ENCODE results near the gene KRTAP6-2. TPM values are rescaled to one million over a fixed set of nuclear protein-coding genes. Genes with fewer than 3 reads are reported as not detected.

Gene KRTAP6-2, protein sequence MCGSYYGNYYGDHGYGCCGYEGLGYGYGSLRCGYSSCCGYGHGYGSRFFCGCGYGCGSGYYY
- total RNA-seq: not detected
- long read RNA-seq: 0 reads

DNA sequence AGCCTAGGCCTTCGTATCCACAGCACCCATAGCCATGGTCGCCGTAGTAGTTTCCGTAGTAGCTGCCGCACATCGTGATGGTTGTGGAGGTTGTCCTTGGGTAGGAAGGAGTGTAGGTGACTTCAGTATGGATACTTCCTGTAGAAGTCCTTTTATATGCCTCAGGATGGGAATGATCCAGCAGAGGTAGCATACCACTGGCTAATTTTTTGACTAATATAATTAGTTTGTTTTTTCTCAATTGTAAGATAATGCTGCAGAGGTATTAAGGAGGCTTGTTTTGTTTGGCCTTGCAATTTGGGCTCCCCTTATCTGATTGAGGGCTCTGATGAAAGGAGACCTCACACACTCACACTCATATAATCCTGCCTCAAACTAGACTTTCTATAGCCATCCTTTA lies at the start of gene KRTAP6-2:
Gene KRTAP6-2, minus strand, starts transcription at position 101 of the 400 bp plus-strand sequence. Its CDS starts 28 bp downstream, at position 73.
- H3K27me3 ChIP-seq: no peaks in the 10 kb centered on the region
- no peak within 1 kb of the TSS for H3K27ac ChIP-seq
- intact Hi-C loops (cut with DNase I): no loop called here
- no peaks in the 10 kb centered on the region for H3K4me1 ChIP-seq
- DNase-seq (no peak), ATAC-seq (no peak)
- H3K36me3 ChIP-seq: no peaks in the 10 kb centered on the region
- H3K9me3 ChIP-seq: no peaks in the 10 kb centered on the region
- H3K4me3 ChIP-seq: no peak within 1 kb of the TSS
- TF ChIP-seq, protein P1, sequence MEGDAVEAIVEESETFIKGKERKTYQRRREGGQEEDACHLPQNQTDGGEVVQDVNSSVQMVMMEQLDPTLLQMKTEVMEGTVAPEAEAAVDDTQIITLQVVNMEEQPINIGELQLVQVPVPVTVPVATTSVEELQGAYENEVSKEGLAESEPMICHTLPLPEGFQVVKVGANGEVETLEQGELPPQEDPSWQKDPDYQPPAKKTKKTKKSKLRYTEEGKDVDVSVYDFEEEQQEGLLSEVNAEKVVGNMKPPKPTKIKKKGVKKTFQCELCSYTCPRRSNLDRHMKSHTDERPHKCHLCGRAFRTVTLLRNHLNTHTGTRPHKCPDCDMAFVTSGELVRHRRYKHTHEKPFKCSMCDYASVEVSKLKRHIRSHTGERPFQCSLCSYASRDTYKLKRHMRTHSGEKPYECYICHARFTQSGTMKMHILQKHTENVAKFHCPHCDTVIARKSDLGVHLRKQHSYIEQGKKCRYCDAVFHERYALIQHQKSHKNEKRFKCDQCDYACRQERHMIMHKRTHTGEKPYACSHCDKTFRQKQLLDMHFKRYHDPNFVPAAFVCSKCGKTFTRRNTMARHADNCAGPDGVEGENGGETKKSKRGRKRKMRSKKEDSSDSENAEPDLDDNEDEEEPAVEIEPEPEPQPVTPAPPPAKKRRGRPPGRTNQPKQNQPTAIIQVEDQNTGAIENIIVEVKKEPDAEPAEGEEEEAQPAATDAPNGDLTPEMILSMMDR (IDR thresholded peaks at IDR 0.05): no peak

DNA sequence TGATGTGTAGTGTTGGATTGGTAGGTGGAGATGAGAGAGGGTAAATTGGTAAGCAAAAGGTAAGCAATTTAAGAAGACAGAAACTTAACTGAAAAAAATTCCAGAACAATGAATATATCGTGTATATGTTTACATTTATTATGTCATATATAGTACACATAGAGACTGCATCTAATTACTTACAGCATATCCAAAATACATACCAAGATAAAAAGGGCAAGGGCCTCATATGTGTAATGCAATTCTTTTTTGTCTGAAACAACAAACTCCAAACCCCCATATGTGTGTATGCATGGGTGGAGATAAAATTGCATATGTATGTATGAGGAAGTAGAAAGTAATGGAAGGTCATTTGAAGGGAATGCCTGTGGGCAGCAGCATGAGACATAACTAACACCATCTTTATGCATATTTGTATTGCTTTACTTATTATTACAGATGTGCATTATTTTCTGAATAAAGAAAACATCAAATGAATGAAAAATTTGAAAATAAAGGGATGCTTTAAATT lies 48.3 kb upstream of the KRTAP6-2 start:
- DNase-seq (no peak), ATAC-seq (no peak)
- Histone ChIP-seq H3K4me3 (no peak overlapping the region), H3K36me3 (no peaks in the 10 kb centered on the region), H3K4me1 (no peaks in the 10 kb centered on the region), H3K9me3 (no peaks in the 10 kb centered on the region), H3K27ac (no peak overlapping the region), H3K27me3 (no peaks in the 10 kb centered on the region)
- TF ChIP-seq, protein P1 (IDR thresholded peaks at IDR 0.05): no peak
- intact Hi-C loops (cut with DNase I): no loop called here

DNA sequence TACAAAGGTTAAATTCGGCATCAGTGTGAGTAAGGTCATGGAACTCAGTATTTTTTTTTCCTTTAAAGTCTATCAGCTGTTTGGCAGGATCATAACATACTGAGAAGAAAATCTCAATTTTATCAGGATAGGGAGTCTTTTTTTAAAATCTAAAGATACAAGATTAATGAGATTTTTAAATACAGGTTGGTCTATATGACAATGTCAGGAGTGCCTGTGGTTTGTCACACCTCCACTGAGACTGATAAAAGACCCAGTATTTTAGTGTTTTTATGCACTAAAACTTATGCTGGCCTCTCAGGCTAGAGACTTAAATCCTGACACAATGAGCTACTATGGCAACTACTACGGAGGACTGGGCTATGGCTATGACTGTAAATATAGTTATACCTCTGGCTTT lies 43.9 kb upstream of the KRTAP6-2 start, which contains the start of gene KRTAP20-3:
Gene KRTAP20-3, plus strand, starts transcription at position 301 of the 400 bp plus-strand sequence.
- Histone ChIP-seq H3K36me3 (no peaks in the 10 kb centered on the region), H3K4me1 (no peaks in the 10 kb centered on the region), H3K9me3 (no peaks in the 10 kb centered on the region), H3K27ac (no peak within 1 kb of the TSS), H3K27me3 (no peaks in the 10 kb centered on the region), H3K4me3 (no peak within 1 kb of the TSS)
- TF ChIP-seq, protein P1 (IDR thresholded peaks at IDR 0.05): no peak
- ATAC-seq: no peak
- intact Hi-C loops (cut with DNase I): no loop called here
- DNase-seq: no peak

DNA sequence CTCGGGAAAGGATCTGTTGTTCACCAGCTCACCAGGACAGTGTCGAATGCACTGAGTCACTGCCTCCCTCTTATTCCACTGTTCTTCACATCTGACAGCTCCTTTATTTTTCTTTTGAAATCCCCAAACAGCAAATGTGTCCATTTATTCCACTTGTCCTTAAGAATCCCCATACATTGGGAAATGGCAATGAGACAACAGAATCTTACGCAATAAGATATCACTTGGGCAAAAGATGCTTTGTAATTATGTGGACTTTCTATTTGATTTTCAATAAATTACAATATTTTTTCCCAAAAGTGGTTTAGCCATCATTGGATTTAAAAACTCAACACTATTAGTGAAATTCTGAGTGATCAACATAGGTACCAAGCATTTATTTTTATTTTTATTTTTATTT lies 40.0 kb upstream of the KRTAP6-2 start:
- ATAC-seq: no peak

DNA sequence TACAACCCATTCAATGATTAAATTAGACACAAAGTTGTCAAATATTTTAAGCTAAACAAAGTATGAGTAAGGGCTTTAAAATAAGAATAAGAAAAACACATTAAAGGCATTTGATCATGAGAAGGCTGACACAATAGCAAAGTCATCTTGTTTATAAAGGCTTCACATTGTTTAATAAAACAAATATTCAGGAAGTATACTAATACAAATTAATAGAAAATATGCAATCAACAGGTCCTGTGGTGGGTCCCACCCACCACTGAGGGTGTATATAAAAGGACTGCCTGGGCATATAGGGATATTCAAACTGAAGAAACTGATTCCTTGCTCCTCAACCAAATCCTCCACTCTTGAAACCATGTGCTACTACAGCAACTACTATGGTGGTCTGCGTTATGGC lies 36.2 kb upstream of the KRTAP6-2 start, which contains the start of gene KRTAP20-2:
Gene KRTAP20-2, plus strand, starts transcription at position 301 of the 400 bp plus-strand sequence. Its CDS starts 58 bp downstream, at position 359.
- TF ChIP-seq, protein P1 (IDR thresholded peaks at IDR 0.05): no peak
- H3K4me1 ChIP-seq: no peaks in the 10 kb centered on the region
- intact Hi-C loops (cut with DNase I): no loop called here

More for the DNA sequence above, 40.0 kb upstream of the KRTAP6-2 start:
- TF ChIP-seq, protein P1 (IDR thresholded peaks at IDR 0.05): no peak
- H3K27ac ChIP-seq: no peak overlapping the region
- no peaks in the 10 kb centered on the region for H3K27me3 ChIP-seq
- H3K4me1 ChIP-seq: no peaks in the 10 kb centered on the region
- intact Hi-C loops (cut with DNase I): no loop called here
- no peaks in the 10 kb centered on the region for H3K9me3 ChIP-seq
- H3K4me3 ChIP-seq: no peak overlapping the region
- DNase-seq: no peak
- no peaks in the 10 kb centered on the region for H3K36me3 ChIP-seq

More for the DNA sequence above, 36.2 kb upstream of the KRTAP6-2 start, which contains the start of gene KRTAP20-2:
- no peaks in the 10 kb centered on the region for H3K27me3 ChIP-seq
- no peak within 1 kb of the TSS for H3K4me3 ChIP-seq
- H3K36me3 ChIP-seq: no peaks in the 10 kb centered on the region
- no peak for ATAC-seq
- no peaks in the 10 kb centered on the region for H3K9me3 ChIP-seq
- no peak within 1 kb of the TSS for H3K27ac ChIP-seq
- DNase-seq: no peak
